Hepatocyte (in vitro differentiated cells): Measurements from ENCODE around the gene DGCR2. TPM values are rescaled to one million over a fixed set of nuclear protein-coding genes. Genes with fewer than 3 reads are reported as not detected.

Experiments used
- DNase-seq: peaks from one replicate; pipeline ENCODE4 v3.0.0-alpha.2; 2016; ENCODE audit warnings: low spot score
- H2AFZ ChIP-seq: fragments of 200-600 bp; sonication (generic); 2 replicates; pipeline ENCODE4 v1.6.0; 2016; ENCODE audit warnings: antibody characterized with exemption, mild to moderate bottlenecking
- H3K27ac ChIP-seq: fragments of 200-600 bp; sonication (generic); 2 replicates; pipeline ENCODE4 v1.5.1; 2016; ENCODE audit warnings: mild to moderate bottlenecking
- H3K27me3 ChIP-seq: fragments of 200-600 bp; sonication (generic); 2 replicates; pipeline ENCODE4 v1.6.1; 2016
- H3K36me3 ChIP-seq: fragments of 200-600 bp; sonication (generic); replicated peaks from 2 replicates; pipeline ENCODE4 v1.5.1; 2016; ENCODE audit warnings: low read depth; ENCODE audit not compliant: insufficient read depth
- H3K4me1 ChIP-seq: fragments of 200-600 bp; sonication (generic); 2 replicates; pipeline ENCODE4 v1.5.1; 2016; ENCODE audit warnings: mild to moderate bottlenecking, moderate library complexity; ENCODE audit not compliant: insufficient read depth
- H3K4me2 ChIP-seq: fragments of 200-600 bp; sonication (generic); 2 replicates; pipeline ENCODE4 v1.6.0; 2016
- H3K4me3 ChIP-seq: fragments of 200-600 bp; sonication (generic); 2 replicates; pipeline ENCODE4 v1.5.1; 2016; ENCODE audit warnings: mild to moderate bottlenecking
- H3K79me2 ChIP-seq: fragments of 200-600 bp; sonication (generic); 2 replicates; pipeline ENCODE4 v1.6.0; 2017; ENCODE audit warnings: mild to moderate bottlenecking
- H3K9me2 ChIP-seq: fragments of 200-600 bp; sonication (generic); replicated peaks from 2 replicates; pipeline ENCODE4 v1.6.0; 2017; ENCODE audit warnings: mild to moderate bottlenecking; ENCODE audit not compliant: insufficient read depth
- H3K9me3 ChIP-seq: fragments of 200-600 bp; sonication (generic); 2 replicates; pipeline ENCODE4 v1.5.1; 2016; ENCODE audit warnings: low read depth, mild to moderate bottlenecking
- H4K20me1 ChIP-seq: fragments of 200-600 bp; sonication (generic); 2 replicates; pipeline ENCODE4 v1.6.0; 2016; ENCODE audit warnings: mild to moderate bottlenecking; ENCODE audit not compliant: insufficient read depth, poor library complexity, severe bottlenecking
- CTCF ChIP-seq: fragments of 200-600 bp; sonication (generic); IDR thresholded peaks from 2 replicates; pipeline ENCODE4 v1.5.1; 2016; ENCODE audit warnings: antibody characterized with exemption, mild to moderate bottlenecking; ENCODE audit not compliant: poor library complexity
- EZH2 ChIP-seq: fragments of 200-600 bp; sonication (generic); IDR thresholded peaks from 2 replicates; pipeline ENCODE4 v1.6.1; 2016; ENCODE audit warnings: antibody characterized with exemption, mild to moderate bottlenecking, borderline replicate concordance
- EZH2phosphoT487 ChIP-seq: fragments of 200-600 bp; sonication (generic); IDR thresholded peaks from one replicate; pipeline ENCODE4 v1.6.1; 2018; ENCODE audit warnings: antibody characterized with exemption, mild to moderate bottlenecking, low read depth, moderate library complexity; ENCODE audit not compliant: unreplicated experiment, severe bottlenecking
- WGBS: methylation state at CpG from one replicate; pipeline ENCODE4 v1.1.6; 2016; ENCODE audit warnings: low lambda C conversion rate; ENCODE audit errors: missing lambda C conversion rate; 5-methylcytosine and 5-hydroxymethylcytosine counted together
- polyA plus RNA-seq: library from polyadenylated mRNA; unstranded; fragments of >200 nt; fragmentation: Nextera tagmentation; extraction: Ambion mirVana; gene quantifications from 2 replicates; pipeline ENCODE4 v1.2.1, GENCODE V29; 2016
- total RNA-seq: library from RNA; depleted of rRNA; stranded (reverse); fragments of >200 nt; gene quantifications from 2 replicates; pipeline ENCODE4 v1.2.3, GENCODE V29; 2014

The DGCR2 gene
- total and polyA plus RNA-seq, 2 experiments from 2014 or later = 61.5 to 67.2 TPM

DNA sequence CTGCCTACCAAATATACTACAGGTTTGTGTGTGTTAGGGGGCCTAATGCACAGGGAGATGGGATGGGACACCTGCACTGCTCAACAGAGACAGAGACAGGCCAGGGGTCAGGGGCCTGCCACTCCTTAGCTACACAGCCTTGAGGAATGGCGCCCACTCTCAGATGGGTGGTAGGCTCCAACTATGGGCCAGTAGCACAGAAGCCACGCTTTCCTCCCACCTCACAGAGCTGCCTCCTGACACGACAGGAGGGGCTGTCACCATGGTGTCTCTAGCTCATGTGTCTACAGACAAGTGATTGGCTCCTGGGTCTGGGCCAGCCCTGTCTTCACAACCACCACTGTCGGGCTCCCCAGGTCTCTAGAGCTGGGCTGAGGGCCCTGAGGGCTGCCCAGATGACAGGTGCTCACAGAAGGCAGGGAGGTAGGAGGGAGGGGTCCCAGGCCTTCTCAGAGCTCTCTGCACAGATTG, 81.8 kb downstream of the DGCR2 start:
- Histone ChIP-seq H3K4me2 (no peak overlapping the region), H3K79me2 (no peaks in the 10 kb centered on the region), H2AFZ (no peak overlapping the region), H3K9me3 (no peaks in the 10 kb centered on the region), H3K36me3 (peaks cover 2% of the 10 kb centered on the region), H3K4me3 (no peak overlapping the region), H4K20me1 (no peaks in the 10 kb centered on the region), H3K27ac (no peak overlapping the region), H3K9me2 (no peaks in the 10 kb centered on the region), H3K27me3 (no peaks in the 10 kb centered on the region), H3K4me1 (no peaks in the 10 kb centered on the region)
- DNase-seq = no peak
- WGBS = 94% methylated on average over 4 of the region's 4 CpGs
- TF ChIP-seq CTCF = no peak
- TF ChIP-seq EZH2 = no peak
- TF ChIP-seq EZH2phosphoT487 = no peak

DNA sequence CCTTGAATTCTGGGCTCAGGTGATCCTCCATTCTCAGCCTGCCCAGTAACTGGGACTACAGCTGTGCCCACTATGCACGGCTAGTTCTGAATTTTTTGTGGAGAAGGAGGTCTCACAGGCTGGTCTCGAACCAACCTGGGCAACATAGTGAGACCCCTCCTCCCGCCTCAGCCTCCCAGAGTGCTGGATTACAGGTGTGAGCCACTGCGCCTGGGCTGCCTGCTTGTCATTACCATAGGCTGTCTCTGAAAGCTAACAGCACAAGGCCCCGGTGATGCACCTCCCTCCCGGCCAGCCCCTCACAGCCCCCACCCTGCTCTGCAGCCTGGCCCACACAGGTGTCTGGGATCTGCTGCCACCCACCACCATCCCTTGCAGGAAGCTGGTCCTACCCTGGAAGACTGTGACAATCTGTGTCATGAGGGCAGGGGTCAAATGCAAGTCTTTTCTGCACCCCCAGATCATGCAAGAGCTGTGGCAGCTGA, 82.4 kb downstream of the DGCR2 start:
- Histone ChIP-seq H3K27ac (no peak overlapping the region), H3K9me3 (no peaks in the 10 kb centered on the region), H3K9me2 (no peaks in the 10 kb centered on the region), H3K4me1 (no peaks in the 10 kb centered on the region), H3K4me3 (no peak overlapping the region), H3K27me3 (no peaks in the 10 kb centered on the region), H3K79me2 (no peaks in the 10 kb centered on the region), H3K36me3 (no peaks in the 10 kb centered on the region), H2AFZ (no peak overlapping the region), H3K4me2 (no peak overlapping the region), H4K20me1 (no peaks in the 10 kb centered on the region)
- 67% methylated on average over 5 of the region's 6 CpGs for WGBS
- DNase-seq = no peak
- TF ChIP-seq EZH2phosphoT487 = no peak
- no peak for TF ChIP-seq EZH2
- TF ChIP-seq CTCF = no peak

DNA sequence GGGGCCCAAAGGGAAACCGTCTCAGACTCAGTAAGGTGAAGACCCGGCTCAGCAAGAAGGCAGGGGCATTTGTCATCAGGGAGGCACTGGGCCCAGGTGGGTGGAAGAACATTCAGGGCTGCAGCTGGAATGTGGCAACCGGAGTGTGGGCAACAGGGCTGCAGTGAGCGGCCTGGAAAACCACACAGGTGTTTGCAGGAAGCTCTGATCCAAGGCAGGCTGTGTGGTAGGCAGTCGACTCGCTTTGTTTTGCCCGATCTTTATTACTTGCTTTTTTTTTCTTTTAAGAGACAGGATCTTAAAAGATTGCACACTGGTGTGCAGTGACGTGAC, 82.8 kb downstream of the DGCR2 start:
- Histone ChIP-seq H3K9me3 (no peaks in the 10 kb centered on the region), H3K4me1 (no peaks in the 10 kb centered on the region), H3K36me3 (no peaks in the 10 kb centered on the region), H3K27ac (no peak overlapping the region), H3K9me2 (no peaks in the 10 kb centered on the region), H4K20me1 (no peaks in the 10 kb centered on the region), H3K4me2 (no peak overlapping the region), H2AFZ (no peak overlapping the region), H3K27me3 (no peaks in the 10 kb centered on the region), H3K4me3 (no peak overlapping the region), H3K79me2 (no peaks in the 10 kb centered on the region)
- TF ChIP-seq CTCF (no peak), EZH2phosphoT487 (no peak), EZH2 (no peak)
- 91% methylated on average over 8 of the region's 8 CpGs for WGBS
- no peak for DNase-seq
